Measurements from ENCODE around the gene FANCC. TPM values are rescaled to one million over a fixed set of nuclear protein-coding genes. Genes with fewer than 3 reads are reported as not detected.

FANCC gene
- total and polyA plus RNA-seq, 2 of the 4 experiments (the other 2 are of a cell fraction): 4.7 to 6.3 TPM

GRCh38 chr9:95148208-95148520, 169.3 kb downstream of the FANCC start:
- no peak overlapping the region; the same call in 1 of the 2 replicates for H3K56ac ChIP-seq (ENCODE audit: extremely low read depth, insufficient read depth, low read length)
- H3K23ac ChIP-seq (ENCODE audit: low read depth, low read length): no peak overlapping the region
- H2BK20ac ChIP-seq (ENCODE audit: low read depth, low read length): no peak overlapping the region
- no peak for TF ChIP-seq NFE2L2 (IDR thresholded peaks at IDR 0.05; ENCODE audit: low read depth, low read length)
- H3K18ac ChIP-seq (ENCODE audit: low read depth, low read length): no peak overlapping the region
- DNase-seq (no peak), ATAC-seq (ENCODE audit: low read depth) (no peak)
- in situ Hi-C loops (cut with MboI; ENCODE audit: low sequenced_read_pairs): no loop called here
- WGBS, 2 experiments (ENCODE audit: extremely low coverage in 2 of 2, insufficient read length in 1 of 2): no CpG with 5 or more reads among the region's 2 CpGs
- intact Hi-C loops (cut with micrococcal nuclease): no loop called here
- H2BK5ac ChIP-seq (ENCODE audit: low read depth, low read length, poor library complexity, severe bottlenecking): no peak overlapping the region
- H3K4me3 ChIP-seq (ENCODE audit: insufficient read depth, low read depth, low read length): no peak overlapping the region
- H2BK15ac ChIP-seq (ENCODE audit: low read depth, low read length): no peak overlapping the region
- H3K79me1 ChIP-seq (ENCODE audit: low read depth in 1 of 2, low read length in 2 of 2): no peaks in the 10 kb centered on the region
- POLR2A ChIA-PET (ENCODE audit: unreplicated experiment): no interaction called here
- H3K9me1 ChIP-seq (ENCODE audit: insufficient read depth, low read length): peaks cover 4% of the 10 kb centered on the region; the same call in 1 of the 2 replicates
- no peak overlapping the region for H4K91ac ChIP-seq (ENCODE audit: insufficient read depth, low read depth, low read length)
- dilution Hi-C loops (cut with HindIII; ENCODE audit: low sequenced_read_pairs, unreplicated experiment): no loop called here
- no peak overlapping the region for H3K14ac ChIP-seq (replicated peaks; ENCODE audit: low read depth, low read length)
- H3K27ac ChIP-seq (ENCODE audit: insufficient read depth, low read length): no peak overlapping the region
- no peaks in the 10 kb centered on the region for H3K36me3 ChIP-seq (ENCODE audit: control insufficient read depth, insufficient read depth, low read length)
- H4K5ac ChIP-seq (ENCODE audit: low read depth, low read length): no peak overlapping the region
- CTCF ChIA-PET: interaction anchor here (1.2 to 1.9 kb wide), 2 partner anchors 20 to 121 kb away, joined by 4 to 5 read pairs; no protein-coding TSS in a partner anchor
- H2AFZ ChIP-seq (replicated peaks; ENCODE audit: low read length, poor library complexity): no peak overlapping the region
- no peaks in the 10 kb centered on the region for H4K20me1 ChIP-seq (ENCODE audit: insufficient read depth, low read length)
- no peak overlapping the region for H2BK120ac ChIP-seq (ENCODE audit: low read depth, low read length)
- no peaks in the 10 kb centered on the region for H3K9me3 ChIP-seq (ENCODE audit: control insufficient read depth, insufficient read depth, low read length)
- no peak overlapping the region for H3K4me2 ChIP-seq (ENCODE audit: low read depth, low read length)
- H2AK9ac ChIP-seq (replicated peaks; ENCODE audit: low read depth, low read length, poor library complexity): no peak overlapping the region
- H3K27me3 ChIP-seq (ENCODE audit: control insufficient read depth, insufficient read depth, low read length): no peaks in the 10 kb centered on the region
- H3K4ac ChIP-seq (ENCODE audit: low read depth, low read length): no peak overlapping the region
- no peak overlapping the region for H2AK5ac ChIP-seq (ENCODE audit: low read depth, low read length)
- H4K8ac ChIP-seq (ENCODE audit: low read depth in 2 of 2, low read length in 2 of 2): no peak overlapping the region
- no peak overlapping the region for H3K9ac ChIP-seq (ENCODE audit: low read depth, low read length)
- peaks cover 6% of the 10 kb centered on the region; the same call in 1 of the 2 replicates for H3K4me1 ChIP-seq (ENCODE audit: control insufficient read depth, insufficient read depth, low read length)
- no TSS peak for BruUV-seq (replicated peaks)

Data from IMR-90 (cell line).